ENCODE data around the gene SLC38A10.

DNA sequence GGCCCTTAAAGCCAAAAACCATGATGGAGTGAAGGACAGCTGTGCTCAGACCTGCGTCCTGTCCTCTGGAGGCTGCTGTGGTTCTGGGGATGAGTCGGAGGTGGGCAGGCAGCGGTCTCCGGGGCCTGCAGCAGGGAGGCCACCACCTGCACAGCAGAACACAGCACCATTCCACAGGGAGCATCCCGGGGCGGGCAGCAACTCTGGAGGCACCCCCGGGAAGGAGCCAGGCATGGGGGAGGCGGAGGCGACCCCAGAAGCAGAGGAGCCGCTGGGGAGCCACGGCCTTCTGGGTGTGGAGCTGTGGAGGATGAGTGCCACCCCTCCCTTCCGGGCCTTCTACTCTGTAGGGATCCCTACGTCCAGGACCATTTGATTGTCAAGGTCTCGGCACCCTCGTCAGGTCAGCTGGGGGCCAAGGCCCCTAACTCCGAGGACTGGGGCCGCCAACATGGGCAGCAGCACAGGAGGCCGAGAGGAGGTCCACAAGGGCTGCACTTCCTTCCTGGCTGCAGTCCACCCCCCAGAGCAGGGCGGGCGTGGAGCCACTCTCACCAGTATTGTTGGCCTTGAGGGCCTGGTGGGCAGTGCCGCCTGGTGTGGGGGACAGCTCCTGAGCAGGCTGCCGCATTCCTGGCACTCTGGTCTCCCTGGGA, 96.2 kb downstream of the SLC38A10 start:
- TF ChIP-seq, protein P1, sequence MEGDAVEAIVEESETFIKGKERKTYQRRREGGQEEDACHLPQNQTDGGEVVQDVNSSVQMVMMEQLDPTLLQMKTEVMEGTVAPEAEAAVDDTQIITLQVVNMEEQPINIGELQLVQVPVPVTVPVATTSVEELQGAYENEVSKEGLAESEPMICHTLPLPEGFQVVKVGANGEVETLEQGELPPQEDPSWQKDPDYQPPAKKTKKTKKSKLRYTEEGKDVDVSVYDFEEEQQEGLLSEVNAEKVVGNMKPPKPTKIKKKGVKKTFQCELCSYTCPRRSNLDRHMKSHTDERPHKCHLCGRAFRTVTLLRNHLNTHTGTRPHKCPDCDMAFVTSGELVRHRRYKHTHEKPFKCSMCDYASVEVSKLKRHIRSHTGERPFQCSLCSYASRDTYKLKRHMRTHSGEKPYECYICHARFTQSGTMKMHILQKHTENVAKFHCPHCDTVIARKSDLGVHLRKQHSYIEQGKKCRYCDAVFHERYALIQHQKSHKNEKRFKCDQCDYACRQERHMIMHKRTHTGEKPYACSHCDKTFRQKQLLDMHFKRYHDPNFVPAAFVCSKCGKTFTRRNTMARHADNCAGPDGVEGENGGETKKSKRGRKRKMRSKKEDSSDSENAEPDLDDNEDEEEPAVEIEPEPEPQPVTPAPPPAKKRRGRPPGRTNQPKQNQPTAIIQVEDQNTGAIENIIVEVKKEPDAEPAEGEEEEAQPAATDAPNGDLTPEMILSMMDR (IDR thresholded peaks at IDR 0.05), result no peak
- no peak for TF ChIP-seq POLR2A (IDR thresholded peaks at IDR 0.05)
